A549 (cell line): ENCODE results near the gene GSK3A. TPM values are rescaled to one million over a fixed set of nuclear protein-coding genes. Genes with fewer than 3 reads are reported as not detected.
A peak's percentile ranks its signal among the peaks of the same experiment; 100 is the strongest.

ENCODE experiments used
- ATAC-seq, 2 experiments: fragments of 200-7000 bp in 1 of 2; fragments of >200 bp in 1 of 2; cut with Nextera tagmentation in 1 of 2; cut with Tn5 transposase in 1 of 2; 3 replicates each; pipeline versions ENCODE4 v1.8.0 to v1.9.1; 2018 to 2020; ENCODE audit warnings: mild to moderate bottlenecking in 1 of 2, moderate library complexity in 1 of 2
- CTCF ChIA-PET: fragments of 300-600 bp; sonication (Branson Sonifier 250); formaldehyde crosslinking; extraction: SDS; loops from one replicate; lab custom pipeline; 2021; ENCODE audit warnings: antibody characterized with exemption, inconsistent platforms; lab: Yijun Ruan, JAX
- POLR2A ChIA-PET: fragments of 350-600 bp; formaldehyde crosslinking; extraction: SDS; loops from one replicate; lab custom pipeline; 2021; ENCODE audit warnings: antibody characterized with exemption, inconsistent platforms; lab: Yijun Ruan, JAX
- DNase-seq, 2 experiments: peaks; one replicate each; pipeline versions ENCODE4 v3.0.0 to v3.0.0-alpha.2; 2011 to 2016; ENCODE audit warnings: low read depth in 1 of 2, low spot score in 1 of 2
- FAIRE-seq: peaks from 2 replicates; lab custom pipeline; 2011; peaks lifted over from hg19 to GRCh38; lab: Jason Lieb, UNC
- H3K27ac ChIP-seq, 2 experiments: fragments of >200 bp; sonication (Bioruptor Twin); formaldehyde crosslinking; 3 replicates each; pipeline ENCODE4 v1.5.1; 2016 to 2017
- H3K4me1 ChIP-seq: fragments of >200 bp; sonication (Bioruptor Twin); formaldehyde crosslinking; 3 replicates; pipeline ENCODE4 v1.6.1; 2016
- H3K4me2 ChIP-seq: fragments of >200 bp; sonication (Bioruptor Twin); formaldehyde crosslinking; 3 replicates; pipeline ENCODE4 v1.6.1; 2016
- H3K4me3 ChIP-seq: fragments of >200 bp; sonication (Bioruptor Twin); formaldehyde crosslinking; 3 replicates; pipeline ENCODE4 v1.5.1; 2016
- H3K9me3 ChIP-seq: fragments of >200 bp; sonication (Bioruptor Twin); formaldehyde crosslinking; 3 replicates; pipeline ENCODE4 v1.6.1; 2016
- E2F6 ChIP-seq: IDR thresholded peaks from 2 replicates; pipeline ENCODE4 v1.6.1; 2012; ENCODE audit warnings: low read depth, borderline replicate concordance
- EHMT2 ChIP-seq: fragments of 200-600 bp; sonication (generic); IDR thresholded peaks from 2 replicates; pipeline ENCODE4 v1.6.1; 2016; ENCODE audit warnings: antibody characterized with exemption, low read depth, mild to moderate bottlenecking, moderate library complexity
- EP300 ChIP-seq, 2 experiments: fragments of >200 bp; sonication (Bioruptor Twin); formaldehyde crosslinking; IDR thresholded peaks; 2 replicates in 1 of 2; 3 replicates in 1 of 2; pipeline ENCODE4 v1.6.1; 2016 to 2017
- ESRRA ChIP-seq: fragments of 150-350 bp; IDR thresholded peaks from 2 replicates; pipeline ENCODE4 v1.6.1; 2014; ENCODE audit warnings: mild to moderate bottlenecking, low read length, borderline replicate concordance
- FOSB ChIP-seq: fragments of 250-450 bp; sonication (Bioruptor Pico); IDR thresholded peaks from 2 replicates; pipeline ENCODE4 v1.5.0; 2020; ENCODE audit warnings: mild to moderate bottlenecking, moderate library complexity
- GATA3 ChIP-seq: IDR thresholded peaks from 2 replicates; pipeline ENCODE4 v1.6.1; 2012; ENCODE audit warnings: borderline replicate concordance
- HOXA7 ChIP-seq: fragments of 250-450 bp; sonication (Bioruptor Pico); IDR thresholded peaks from 2 replicates; pipeline ENCODE4 v1.5.0; 2020; ENCODE audit warnings: mild to moderate bottlenecking, moderate library complexity
- JUN ChIP-seq, 2 experiments: fragments of >200 bp; sonication (Bioruptor Twin); formaldehyde crosslinking; IDR thresholded peaks; 2 replicates in 1 of 2; 3 replicates in 1 of 2; pipeline ENCODE4 v1.6.1; 2016 to 2017
- JUNB ChIP-seq: fragments of >200 bp; sonication (Bioruptor Twin); formaldehyde crosslinking; IDR thresholded peaks from 2 replicates; pipeline ENCODE4 v1.6.1; 2016
- KDM1A ChIP-seq: fragments of 200-600 bp; sonication (generic); IDR thresholded peaks from 2 replicates; pipeline ENCODE4 v1.6.1; 2016; ENCODE audit warnings: low read depth, mild to moderate bottlenecking
- KDM5A ChIP-seq: fragments of 200-600 bp; sonication (generic); IDR thresholded peaks from 2 replicates; pipeline ENCODE4 v1.6.1; 2016; ENCODE audit warnings: antibody characterized with exemption, mild to moderate bottlenecking
- MAFK ChIP-seq: fragments of 450-650 bp; IDR thresholded peaks from 2 replicates; pipeline ENCODE4 v1.6.1; 2014; ENCODE audit not compliant: partially characterized antibody
- MAZ ChIP-seq: fragments of 150-350 bp; IDR thresholded peaks from 2 replicates; pipeline ENCODE4 v1.6.1; 2014; ENCODE audit warnings: antibody characterized with exemption, low read depth, low read length, borderline replicate concordance
- NFE2L2 ChIP-seq: fragments of 150-350 bp; conservative IDR thresholded peaks from 2 replicates; pipeline ENCODE4 v1.6.1; 2014; ENCODE audit warnings: low read length
- NPAS2 ChIP-seq: fragments of 250-450 bp; sonication (Bioruptor Pico); IDR thresholded peaks from 2 replicates; pipeline ENCODE4 v1.8.0; 2022; ENCODE audit warnings: mild to moderate bottlenecking, moderate library complexity, borderline replicate concordance
- NR3C1 ChIP-seq: fragments of >200 bp; sonication (Bioruptor Twin); formaldehyde crosslinking; IDR thresholded peaks from 3 replicates; pipeline ENCODE4 v1.6.1; 2017
- PHF8 ChIP-seq: fragments of 200-600 bp; sonication (generic); IDR thresholded peaks from 2 replicates; pipeline ENCODE4 v1.6.1; 2016; ENCODE audit warnings: low read depth, mild to moderate bottlenecking, antibody characterized with exemption, moderate library complexity, borderline replicate concordance
- RAD21 ChIP-seq, 2 experiments: fragments of >200 bp in 1 of 2; sonication (Bioruptor Twin) in 1 of 2; formaldehyde crosslinking in 1 of 2; IDR thresholded peaks in 1 of 2; conservative IDR thresholded peaks in 1 of 2; 2 replicates in 1 of 2; 3 replicates in 1 of 2; pipeline ENCODE4 v1.6.1; 2012 to 2018; ENCODE audit warnings: inconsistent platforms in 1 of 2
- SMC3 ChIP-seq: fragments of >200 bp; sonication (Bioruptor Twin); formaldehyde crosslinking; IDR thresholded peaks from 3 replicates; pipeline ENCODE4 v1.6.1; 2018; ENCODE audit warnings: inconsistent platforms
- TP53 ChIP-seq: fragments of 250-450 bp; sonication (Bioruptor Pico); IDR thresholded peaks from 2 replicates; pipeline ENCODE4 v1.5.0; 2021; ENCODE audit warnings: mild to moderate bottlenecking, moderate library complexity
- WGBS: methylation state at CpG from one replicate; pipeline ENCODE4 v1.1.6; 2017; ENCODE audit errors: missing lambda C conversion rate; 5-methylcytosine and 5-hydroxymethylcytosine counted together
- polyA plus RNA-seq, 4 experiments: library from polyadenylated mRNA; depleted of rRNA in 3 of 4; stranded (reverse); fragments of >200 nt; fragmentation: RNase III in 1 of 4; extraction: RNeasy Plus Mini Kit Qiagen cat#74134 plus additional on column Dnase treatment in 1 of 4; gene quantifications; 2 replicates in 3 of 4; 3 replicates in 1 of 4; pipeline ENCODE4 v1.2.3, GENCODE V29; 2011 to 2017
- TF ChIP-seq, protein P1 (sequence below): IDR thresholded peaks from 2 replicates; pipeline ENCODE4 v1.6.1; 2012
- TF ChIP-seq, protein P2 (sequence below): fragments of 250-450 bp; sonication (Bioruptor Pico); IDR thresholded peaks from 2 replicates; pipeline ENCODE4 v1.5.0; 2021; ENCODE audit warnings: mild to moderate bottlenecking, moderate library complexity, borderline replicate concordance
- TF ChIP-seq, protein P3 (sequence below): fragments of >200 bp; sonication (Bioruptor Twin); formaldehyde crosslinking; IDR thresholded peaks from 2 replicates; pipeline ENCODE4 v1.6.1; 2016
- TF ChIP-seq, protein P4 (sequence below): fragments of 450-650 bp; IDR thresholded peaks from 2 replicates; pipeline ENCODE4 v1.6.1; 2014; ENCODE audit warnings: antibody characterized with exemption

GSK3A gene
- polyA plus RNA-seq, 2 of the 4 experiments (the other 2 are of a cell fraction): 55.2 to 85.1 TPM

DNA sequence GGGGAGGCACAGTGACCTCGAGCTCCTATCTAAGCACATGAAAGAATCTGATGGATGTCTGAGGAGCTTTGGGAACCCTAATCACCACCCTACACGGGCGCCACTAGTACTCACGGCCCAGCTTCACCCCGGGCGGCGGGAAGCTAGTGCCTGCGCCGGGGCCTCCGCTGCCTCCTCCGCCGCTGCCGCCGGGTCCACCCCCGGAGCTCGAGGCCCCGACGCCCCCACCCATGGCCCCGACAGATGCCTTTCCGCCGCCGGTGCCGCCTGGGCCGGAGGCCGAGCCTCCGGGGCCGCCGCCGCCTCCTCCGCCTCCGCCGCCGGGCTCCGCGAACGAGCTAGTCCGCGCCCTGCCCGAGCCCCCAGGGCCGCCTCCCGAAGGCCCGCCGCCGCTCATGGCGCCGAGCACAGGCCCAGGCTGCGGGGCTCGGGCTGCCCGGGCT lies 312 bp downstream of the GSK3A start:
- TF ChIP-seq NR3C1 (no peak), TP53 (peak; percentile 78; the same call in 1 of the 2 replicates), PHF8 (peak; percentile 62; the same call in 1 of the 2 replicates), JUN (IDR thresholded peaks at IDR 0.05) (peak in 1 of 2 experiments; percentile 56; a peak in 2 of 5 replicates)
- ATAC-seq (peak in 1 of 2 experiments; percentile 0; a peak in 2 of 6 replicates), FAIRE-seq (no peak), DNase-seq (no peak)
- under 1% methylated on average over 31 of the region's 49 CpGs for WGBS
- POLR2A ChIA-PET: interaction anchor here (0.5 to 3.9 kb wide), 18 partner anchors 8 to 1776 kb away, joined by 3 to 56 read pairs (median 9); partner anchors contain the start of genes BLVRB, CIC, ERF and PAFAH1B3
- Histone ChIP-seq H3K9me3 (no peaks in the 10 kb centered on the region), H3K4me2 (peak overlapping the region; percentile 84), H3K4me1 (peaks cover 35% of the 10 kb centered on the region), H3K27ac (peak overlapping the region; percentile 87 to 90), H3K4me3 (peak overlapping the region; percentile 65)
- CTCF ChIA-PET: interaction anchor here (0.9 to 21.7 kb wide), 15 partner anchors 7 to 197 kb away, joined by 3 to 616 read pairs (median 8); partner anchors contain the start of genes CIC, ERF, PAFAH1B3 and POU2F2

DNA sequence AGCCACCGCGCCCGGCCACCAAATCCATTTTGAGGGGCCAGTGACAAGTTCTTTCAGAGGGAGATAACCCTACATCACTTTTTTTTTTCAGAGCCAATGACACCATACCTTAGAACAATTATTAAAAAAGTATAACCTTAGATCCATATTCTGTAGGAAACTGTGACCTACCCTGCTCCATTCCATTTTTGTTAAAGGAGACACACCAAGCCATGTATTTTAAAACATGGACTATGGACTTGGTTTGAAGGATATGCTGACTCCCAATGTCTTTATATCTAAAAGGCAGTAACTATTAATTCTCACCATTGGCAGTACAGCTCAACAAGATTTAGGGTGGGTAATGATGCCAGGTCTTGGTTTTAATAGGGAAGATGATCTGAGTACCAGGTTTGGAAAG lies 1.1 kb downstream of the GSK3A start:
- H3K4me2 ChIP-seq: peak overlapping the region; percentile 84
- CTCF ChIA-PET: interaction anchor here (0.8 to 21.7 kb wide), 10 partner anchors 16 to 197 kb away, joined by 3 to 616 read pairs (median 68); partner anchors contain the start of genes CIC, PAFAH1B3, POU2F2 and PRR19
- TF ChIP-seq KDM5A (no peak), PHF8 (no peak), E2F6 (no peak), ESRRA (no peak), JUNB (no peak), SMC3 (no peak), HOXA7 (CRISPR knock-in tag) (no peak), FOSB (CRISPR knock-in tag) (no peak)
- TF ChIP-seq, protein P1, sequence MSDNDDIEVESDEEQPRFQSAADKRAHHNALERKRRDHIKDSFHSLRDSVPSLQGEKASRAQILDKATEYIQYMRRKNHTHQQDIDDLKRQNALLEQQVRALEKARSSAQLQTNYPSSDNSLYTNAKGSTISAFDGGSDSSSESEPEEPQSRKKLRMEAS: no peak
- TF ChIP-seq, all 56 proteins: peak for 0
- peak overlapping the region; percentile 65 for H3K4me3 ChIP-seq
- H3K4me1 ChIP-seq: peaks cover 27% of the 10 kb centered on the region
- FAIRE-seq (no peak), ATAC-seq (no peak), DNase-seq (no peak)
- WGBS: 94% methylated on average over 3 of the region's 3 CpGs
- no peaks in the 10 kb centered on the region for H3K9me3 ChIP-seq
- POLR2A ChIA-PET: interaction anchor here (2.7 to 3.9 kb wide), 2 partner anchors 8 to 39 kb away, joined by 26 to 56 read pairs; no protein-coding TSS in a partner anchor
- H3K27ac ChIP-seq: peak overlapping the region; percentile 87 to 90

- DNase-seq (no peak), FAIRE-seq (no peak), ATAC-seq (no peak)
- H3K27ac ChIP-seq: no peak overlapping the region
- H3K4me2 ChIP-seq: no peak overlapping the region
- H3K4me1 ChIP-seq: peaks cover 12% of the 10 kb centered on the region
- CTCF ChIA-PET: interaction anchor here (0.6 to 21.7 kb wide), 13 partner anchors 8 to 161 kb away, joined by 3 to 616 read pairs (median 5); partner anchors contain the start of genes PAFAH1B3, POU2F2, PRR19 and ZNF526
- H3K4me3 ChIP-seq: no peak overlapping the region
- no peak for TF ChIP-seq EHMT2
- TF ChIP-seq MAFK: peak; percentile 88
- no peaks in the 10 kb centered on the region for H3K9me3 ChIP-seq
- POLR2A ChIA-PET: interaction anchor here (1.4 kb wide), 1 partner anchor 13 kb away, joined by 3 read pairs; no protein-coding TSS in a partner anchor
- 94% methylated on average over 10 of the region's 10 CpGs for WGBS
These were observed 2.7 kb downstream of the GSK3A start for GRCh38 chr19:42239544-42240220.

- ATAC-seq: no peak
- TF ChIP-seq, protein P2, sequence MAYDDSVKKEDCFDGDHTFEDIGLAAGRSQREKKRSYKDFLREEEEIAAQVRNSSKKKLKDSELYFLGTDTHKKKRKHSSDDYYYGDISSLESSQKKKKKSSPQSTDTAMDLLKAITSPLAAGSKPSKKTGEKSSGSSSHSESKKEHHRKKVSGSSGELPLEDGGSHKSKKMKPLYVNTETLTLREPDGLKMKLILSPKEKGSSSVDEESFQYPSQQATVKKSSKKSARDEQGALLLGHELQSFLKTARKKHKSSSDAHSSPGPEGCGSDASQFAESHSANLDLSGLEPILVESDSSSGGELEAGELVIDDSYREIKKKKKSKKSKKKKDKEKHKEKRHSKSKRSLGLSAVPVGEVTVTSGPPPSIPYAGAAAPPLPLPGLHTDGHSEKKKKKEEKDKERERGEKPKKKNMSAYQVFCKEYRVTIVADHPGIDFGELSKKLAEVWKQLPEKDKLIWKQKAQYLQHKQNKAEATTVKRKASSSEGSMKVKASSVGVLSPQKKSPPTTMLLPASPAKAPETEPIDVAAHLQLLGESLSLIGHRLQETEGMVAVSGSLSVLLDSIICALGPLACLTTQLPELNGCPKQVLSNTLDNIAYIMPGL (CRISPR knock-in tag): no peak
- no peak for TF ChIP-seq RAD21 (conservative IDR thresholded peaks at IDR 0.05 in 1 of 2, IDR thresholded peaks at IDR 0.05 in 1 of 2)
- no peak for TF ChIP-seq GATA3
- no peak for TF ChIP-seq KDM1A
- TF ChIP-seq MAZ: no peak
- TF ChIP-seq, protein P3, sequence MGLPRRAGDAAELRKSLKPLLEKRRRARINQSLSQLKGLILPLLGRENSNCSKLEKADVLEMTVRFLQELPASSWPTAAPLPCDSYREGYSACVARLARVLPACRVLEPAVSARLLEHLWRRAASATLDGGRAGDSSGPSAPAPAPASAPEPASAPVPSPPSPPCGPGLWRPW: no peak
- no peak for TF ChIP-seq EHMT2
- TF ChIP-seq, protein P1: no peak
- TF ChIP-seq NFE2L2: no peak
- no peak for TF ChIP-seq NPAS2
- TF ChIP-seq EP300 (IDR thresholded peaks at IDR 0.05): no peak
- TF ChIP-seq, protein P4, sequence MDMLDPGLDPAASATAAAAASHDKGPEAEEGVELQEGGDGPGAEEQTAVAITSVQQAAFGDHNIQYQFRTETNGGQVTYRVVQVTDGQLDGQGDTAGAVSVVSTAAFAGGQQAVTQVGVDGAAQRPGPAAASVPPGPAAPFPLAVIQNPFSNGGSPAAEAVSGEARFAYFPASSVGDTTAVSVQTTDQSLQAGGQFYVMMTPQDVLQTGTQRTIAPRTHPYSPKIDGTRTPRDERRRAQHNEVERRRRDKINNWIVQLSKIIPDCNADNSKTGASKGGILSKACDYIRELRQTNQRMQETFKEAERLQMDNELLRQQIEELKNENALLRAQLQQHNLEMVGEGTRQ: no peak
These were observed 7.2 kb downstream of the GSK3A start for GRCh38 chr19:42235181-42235580.

More at GRCh38 chr19:42235181-42235580, 7.2 kb downstream of the GSK3A start:
- ChIA-PET CTCF (interaction anchor here (0.7 to 21.7 kb wide), 15 partner anchors 9 to 165 kb away, joined by 3 to 616 read pairs (median 8); partner anchors contain the start of genes CNFN, GSK3A, PAFAH1B3 and POU2F2), POLR2A (interaction anchor here (1.4 kb wide), 1 partner anchor 16 kb away, joined by 3 read pairs; no protein-coding TSS in a partner anchor)
- FAIRE-seq (peak; percentile 49), DNase-seq (no peak)
- Histone ChIP-seq H3K4me1 (peaks cover under 1% of the 10 kb centered on the region; the same call in 1 of the 3 replicates), H3K4me3 (no peak overlapping the region), H3K4me2 (no peak overlapping the region), H3K9me3 (no peaks in the 10 kb centered on the region), H3K27ac (no peak overlapping the region)
- 95% methylated on average over 5 of the region's 5 CpGs for WGBS
